OCI-LY7 (cell line): ENCODE data around the gene CORO1C. TPM values are rescaled to one million over a fixed set of nuclear protein-coding genes. Genes with fewer than 3 reads are reported as not detected.

Experiments
- BruUV-seq: library from RNA; stranded (reverse); fragments of 400-500 nt; replicated peaks from 2 replicates; lab custom pipeline; 2021; lab: Mats Ljungman, UMichigan
- CTCF ChIA-PET: fragments of 300-600 bp; sonication (Branson Sonifier 250); formaldehyde crosslinking; loops from one replicate; lab custom pipeline; 2022; ENCODE audit warnings: antibody characterized with exemption; ENCODE audit not compliant: unreplicated experiment; lab: Charles Lee
- POLR2A ChIA-PET: fragments of 300-600 bp; sonication (Branson Sonifier 250); formaldehyde crosslinking; loops from one replicate; lab custom pipeline; 2022; ENCODE audit warnings: antibody characterized with exemption; lab: Charles Lee
- DNase-seq: peaks from one replicate; pipeline ENCODE4 v3.0.0-alpha.2; 2015; ENCODE audit warnings: low spot score
- H2AFZ ChIP-seq: fragments of 200-600 bp; sonication (generic), shearing (Covaris generic); 2 replicates; pipeline ENCODE4 v1.6.1; 2014; ENCODE audit warnings: mild to moderate bottlenecking, antibody characterized with exemption, low read length, moderate library complexity
- H3K27ac ChIP-seq: fragments of 200-600 bp; sonication (generic); 2 replicates; pipeline ENCODE4 v1.5.1; 2014; ENCODE audit warnings: mixed run types, low read depth, mild to moderate bottlenecking, moderate library complexity, low read length, inconsistent platforms; ENCODE audit not compliant: poor library complexity, severe bottlenecking
- H3K36me3 ChIP-seq: fragments of 200-600 bp; sonication (generic); 2 replicates; pipeline ENCODE4 v1.6.1; 2014; ENCODE audit warnings: mild to moderate bottlenecking, antibody characterized with exemption, low read length, moderate library complexity, mixed read lengths; ENCODE audit not compliant: insufficient read depth
- H3K4me1 ChIP-seq: fragments of 200-600 bp; sonication (generic); 2 replicates; pipeline ENCODE4 v1.5.1; 2014; ENCODE audit warnings: mild to moderate bottlenecking, low read length; ENCODE audit not compliant: insufficient read depth, poor library complexity, severe bottlenecking
- H3K4me2 ChIP-seq: fragments of 200-600 bp; sonication (generic); 2 replicates; pipeline ENCODE4 v1.6.1; 2014; ENCODE audit warnings: mild to moderate bottlenecking, low read length
- H3K4me3 ChIP-seq: fragments of 200-600 bp; sonication (generic); 2 replicates; pipeline ENCODE4 v1.5.1; 2014; ENCODE audit warnings: mild to moderate bottlenecking, low read depth, low read length; ENCODE audit not compliant: poor library complexity, severe bottlenecking
- H3K79me2 ChIP-seq: fragments of 200-600 bp; sonication (generic); 2 replicates; pipeline ENCODE4 v1.6.1; 2016; ENCODE audit warnings: low read depth, mild to moderate bottlenecking, low read length, moderate library complexity, mixed read lengths; ENCODE audit not compliant: insufficient read depth
- H3K9me2 ChIP-seq: fragments of 200-600 bp; sonication (generic); 2 replicates; pipeline ENCODE4 v1.6.1; 2016; ENCODE audit warnings: mild to moderate bottlenecking, low read length, mixed read lengths; ENCODE audit not compliant: insufficient read depth
- H3K9me3 ChIP-seq: fragments of 200-600 bp; sonication (generic); 2 replicates; pipeline ENCODE4 v1.6.1; 2014; ENCODE audit warnings: mild to moderate bottlenecking, mixed run types, low read length, mixed read lengths
- H4K20me1 ChIP-seq: fragments of 200-600 bp; sonication (generic); 2 replicates; pipeline ENCODE4 v1.6.1; 2014; ENCODE audit warnings: mild to moderate bottlenecking, antibody characterized with exemption, low read length, moderate library complexity, mixed read lengths; ENCODE audit not compliant: insufficient read depth
- EZH2phosphoT487 ChIP-seq: fragments of 200-600 bp; sonication (generic); IDR thresholded peaks from 2 replicates; pipeline ENCODE4 v1.6.1; 2018; ENCODE audit warnings: low read depth, borderline replicate concordance, mild to moderate bottlenecking, mixed run types, antibody characterized with exemption, low read length, moderate library complexity, mixed read lengths
- intact Hi-C: fragments of 100-400 bp; cut with micrococcal nuclease; formaldehyde crosslinking; loops from one replicate; pipeline ENCODE4 v1.10.0; 2022; ENCODE audit not compliant: unreplicated experiment
- microRNA-seq: library from miRNA; unstranded; fragments of <30 nt; microRNA quantifications from one replicate; pipeline ENCODE4 v1.2.0, GENCODE V29; 2022; ENCODE audit warnings: borderline replicate concordance
- small RNA-seq: library from RNA; depleted of rRNA; stranded (forward); fragments of <200 nt; gene quantifications from one replicate; pipeline ENCODE3, GENCODE V24; 2014
- total RNA-seq, 2 experiments: library from RNA; depleted of rRNA in 1 of 2; stranded (reverse); fragments of >200 nt in 1 of 2; shearing (Covaris generic) in 1 of 2; gene quantifications; 2 replicates each; pipeline ENCODE4 v1.2.3, GENCODE V29; 2014 to 2022
- TF ChIP-seq, protein P1 (sequence below): fragments of 200-600 bp; sonication (generic); conservative IDR thresholded peaks from 2 replicates; pipeline ENCODE4 v1.5.1; 2014; ENCODE audit warnings: mild to moderate bottlenecking, antibody characterized with exemption, low read length, moderate library complexity, mixed read lengths

CORO1C gene
- total RNA-seq, 2 experiments from 2014 or later, result 74.7 to 148 TPM

DNA sequence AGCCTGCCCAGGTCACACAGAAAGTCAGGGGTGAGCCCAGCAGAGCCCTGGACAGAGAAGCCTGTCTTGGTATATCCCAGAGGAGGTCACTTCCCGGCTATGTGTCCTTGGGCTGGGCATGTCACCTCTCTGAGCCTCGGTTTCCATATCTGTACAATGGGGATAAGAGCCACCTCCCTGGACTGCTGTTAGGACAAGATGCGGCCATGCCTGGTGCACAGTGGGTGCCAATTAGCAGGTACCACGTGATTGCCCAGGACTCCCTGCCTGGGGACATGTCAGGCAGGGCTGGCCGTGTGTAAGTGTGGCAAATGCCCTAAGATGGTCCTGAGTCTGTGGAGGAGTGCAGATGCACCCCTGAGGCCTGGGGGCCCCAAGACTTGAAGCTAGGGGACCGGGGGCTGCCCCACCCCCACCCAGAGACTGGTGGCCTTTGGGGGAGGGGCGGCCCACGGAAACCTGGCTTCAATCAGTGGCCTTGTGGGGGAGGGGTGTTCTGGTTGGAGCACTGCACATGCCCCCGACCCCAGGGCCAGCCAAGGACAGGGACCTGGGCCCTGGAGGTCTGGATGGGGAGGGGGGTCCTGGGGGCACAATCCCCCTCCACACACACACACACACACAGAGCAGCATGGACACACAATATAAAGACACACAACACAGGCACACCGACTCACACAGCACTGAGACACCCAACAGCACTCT, 134.3 kb downstream of the CORO1C start:
- H3K79me2 ChIP-seq, result no peaks in the 10 kb centered on the region
- no peak overlapping the region for H3K4me3 ChIP-seq
- intact Hi-C loops, result no loop called here
- no peak for DNase-seq
- H4K20me1 ChIP-seq, result no peaks in the 10 kb centered on the region
- H3K27ac ChIP-seq, result no peak overlapping the region
- TF ChIP-seq, protein P1, sequence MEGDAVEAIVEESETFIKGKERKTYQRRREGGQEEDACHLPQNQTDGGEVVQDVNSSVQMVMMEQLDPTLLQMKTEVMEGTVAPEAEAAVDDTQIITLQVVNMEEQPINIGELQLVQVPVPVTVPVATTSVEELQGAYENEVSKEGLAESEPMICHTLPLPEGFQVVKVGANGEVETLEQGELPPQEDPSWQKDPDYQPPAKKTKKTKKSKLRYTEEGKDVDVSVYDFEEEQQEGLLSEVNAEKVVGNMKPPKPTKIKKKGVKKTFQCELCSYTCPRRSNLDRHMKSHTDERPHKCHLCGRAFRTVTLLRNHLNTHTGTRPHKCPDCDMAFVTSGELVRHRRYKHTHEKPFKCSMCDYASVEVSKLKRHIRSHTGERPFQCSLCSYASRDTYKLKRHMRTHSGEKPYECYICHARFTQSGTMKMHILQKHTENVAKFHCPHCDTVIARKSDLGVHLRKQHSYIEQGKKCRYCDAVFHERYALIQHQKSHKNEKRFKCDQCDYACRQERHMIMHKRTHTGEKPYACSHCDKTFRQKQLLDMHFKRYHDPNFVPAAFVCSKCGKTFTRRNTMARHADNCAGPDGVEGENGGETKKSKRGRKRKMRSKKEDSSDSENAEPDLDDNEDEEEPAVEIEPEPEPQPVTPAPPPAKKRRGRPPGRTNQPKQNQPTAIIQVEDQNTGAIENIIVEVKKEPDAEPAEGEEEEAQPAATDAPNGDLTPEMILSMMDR, result no peak
- TF ChIP-seq EZH2phosphoT487, result no peak
- BruUV-seq, result no TSS peak
- no peaks in the 10 kb centered on the region for H3K4me1 ChIP-seq
- H3K36me3 ChIP-seq, result no peaks in the 10 kb centered on the region
- H3K4me2 ChIP-seq, result no peak overlapping the region
- H3K9me3 ChIP-seq, result no peaks in the 10 kb centered on the region
- no peak overlapping the region for H2AFZ ChIP-seq
- CTCF ChIA-PET, result no interaction called here
- H3K9me2 ChIP-seq, result no peaks in the 10 kb centered on the region
- POLR2A ChIA-PET, result interaction anchor here (0.8 kb wide), 1 partner anchor 18 kb away, joined by 3 read pairs; no protein-coding TSS in a partner anchor

DNA sequence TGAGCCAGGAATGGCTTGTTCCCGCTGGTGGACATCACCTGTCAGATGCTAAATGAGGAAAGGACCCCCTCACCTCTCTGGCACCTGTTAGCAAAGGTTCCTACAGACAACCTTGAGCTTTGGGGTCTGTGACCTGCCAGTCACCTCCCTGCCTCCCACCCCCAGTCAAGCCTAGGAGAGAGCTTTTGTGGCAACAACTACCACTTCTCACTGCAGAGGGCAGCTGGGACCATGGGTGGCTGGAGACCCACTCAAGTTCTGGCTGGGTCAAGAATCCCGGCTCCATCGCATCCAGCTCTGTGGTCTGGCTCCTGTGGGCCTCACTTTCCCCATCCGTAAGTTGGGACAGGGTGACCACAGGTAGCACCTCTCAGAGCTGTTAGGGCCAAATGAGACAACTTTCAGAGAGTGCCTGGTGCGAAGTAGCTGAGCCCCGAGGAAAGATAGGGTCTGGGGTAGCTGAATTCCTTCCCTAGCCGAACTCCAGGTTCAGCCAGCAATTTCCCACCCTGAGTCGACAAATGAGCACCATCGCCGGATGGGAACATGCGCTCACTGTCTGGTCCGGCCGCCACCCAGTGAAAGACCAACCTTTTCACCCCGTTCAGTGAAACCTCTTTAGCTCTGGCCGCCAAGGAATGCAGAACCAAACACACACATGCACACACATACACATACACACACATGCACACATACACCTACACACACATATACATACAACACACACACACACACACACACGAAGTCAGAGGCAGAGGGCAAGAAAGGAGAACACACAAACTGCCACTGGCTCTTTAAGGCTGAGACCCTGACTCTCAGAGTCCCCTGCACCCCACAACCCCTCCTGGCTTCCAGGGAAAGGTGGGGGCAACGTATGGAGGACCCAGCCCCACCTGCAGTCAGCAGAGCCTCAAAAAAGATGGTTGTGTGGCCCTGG, 135.3 kb downstream of the CORO1C start:
- BruUV-seq, result no TSS peak
- intact Hi-C loops, result no loop called here

More for the DNA sequence above, 135.3 kb downstream of the CORO1C start:
- Histone ChIP-seq H3K9me3 (no peaks in the 10 kb centered on the region), H3K27ac (no peak overlapping the region), H3K79me2 (no peaks in the 10 kb centered on the region), H3K9me2 (no peaks in the 10 kb centered on the region), H3K36me3 (no peaks in the 10 kb centered on the region), H3K4me2 (no peak overlapping the region), H4K20me1 (no peaks in the 10 kb centered on the region), H3K4me3 (no peak overlapping the region), H3K4me1 (no peaks in the 10 kb centered on the region), H2AFZ (no peak overlapping the region)
- no peak for DNase-seq
- TF ChIP-seq, protein P1, result no peak
- no peak for TF ChIP-seq EZH2phosphoT487
- CTCF ChIA-PET, result no interaction called here
- POLR2A ChIA-PET, result interaction anchor here (0.5 to 0.8 kb wide), 2 partner anchors 19 to 481 kb away, joined by 3 read pairs; no protein-coding TSS in a partner anchor

Small RNA genes within 50 kb of the gene (microRNA-seq; reads per million reads assigned to microRNA genes)
- gene MIR4496, result 34.1 reads per million, percentile 39 among the genes with 10 or more reads in this experiment

Small RNA genes within 50 kb of the gene (small RNA-seq; reads per million reads assigned to genes)
- gene AC087893.2, result not detected
- not detected for gene RF00019
- not detected for gene RF00561
- not detected for gene RNU7-169P

Other genes with a start within 250 kb of the CORO1C start
- 8.4 and 13.1 TPM in 2 replicates for gene FICD, start 216.2 kb downstream of the CORO1C start, total RNA-seq (2014; rRNA removed; shearing (Covaris generic))
- gene FICD, start 216.2 kb downstream of the CORO1C start, total RNA-seq (2022), result 9.0 and 9.9 TPM in 2 replicates
- gene SART3, start 170.3 kb downstream of the CORO1C start, total RNA-seq (2014; rRNA removed; shearing (Covaris generic)), result 211 and 238 TPM in 2 replicates
- gene SART3, start 170.3 kb downstream of the CORO1C start, total RNA-seq (2022), result 130 and 143 TPM in 2 replicates
- 137 and 146 TPM in 2 replicates for gene ISCU, start 168.9 kb downstream of the CORO1C start, total RNA-seq (2014; rRNA removed; shearing (Covaris generic))
- 123 and 130 TPM in 2 replicates for gene ISCU, start 168.9 kb downstream of the CORO1C start, total RNA-seq (2022)
- not detected in 2 replicates for gene TMEM119, start 133.4 kb downstream of the CORO1C start, total RNA-seq (2014; rRNA removed; shearing (Covaris generic))
- gene TMEM119, start 133.4 kb downstream of the CORO1C start, total RNA-seq (2022), result not detected in 2 replicates
- 16.9 and 20.0 TPM in 2 replicates for gene SELPLG, start 97.6 kb downstream of the CORO1C start, total RNA-seq (2014; rRNA removed; shearing (Covaris generic))
- 21.0 and 25.3 TPM in 2 replicates for gene SELPLG, start 97.6 kb downstream of the CORO1C start, total RNA-seq (2022)
- gene SSH1, start 126.1 kb upstream of the CORO1C start, total RNA-seq (2014; rRNA removed; shearing (Covaris generic)), result 5.3 and 8.0 TPM in 2 replicates
- gene SSH1, start 126.1 kb upstream of the CORO1C start, total RNA-seq (2022), result 16.6 and 17.2 TPM in 2 replicates
- gene DAO, start 148.6 kb upstream of the CORO1C start, total RNA-seq (2014; rRNA removed; shearing (Covaris generic)), result not detected in 2 replicates
- not detected in 2 replicates for gene DAO, start 148.6 kb upstream of the CORO1C start, total RNA-seq (2022)